IMR-90 (cell line): ENCODE measurements around the gene CASTOR1.

ENCODE experiments used
- CEBPB ChIP-seq: IDR thresholded peaks from 2 replicates; pipeline ENCODE4 v1.6.1; 2012; ENCODE audit warnings: low read depth, low read length, improper control_type of control experiment
- CHD1 ChIP-seq: IDR thresholded peaks from 2 replicates; pipeline ENCODE4 v1.6.1; 2012; ENCODE audit warnings: low read depth, low read length, improper control_type of control experiment
- CTCF ChIP-seq: conservative IDR thresholded peaks from 2 replicates; pipeline ENCODE4 v1.5.1; 2012; ENCODE audit warnings: mild to moderate bottlenecking, low read depth, low read length, improper control_type of control experiment
- FOS ChIP-seq: fragments of 150-350 bp; IDR thresholded peaks from 2 replicates; pipeline ENCODE4 v1.6.1; 2016; ENCODE audit warnings: low read depth, low read length
- MAFK ChIP-seq: IDR thresholded peaks from 2 replicates; pipeline ENCODE4 v1.6.1; 2012; ENCODE audit warnings: low read depth, low read length, improper control_type of control experiment
- MAZ ChIP-seq: IDR thresholded peaks from 2 replicates; pipeline ENCODE4 v1.6.1; 2012; ENCODE audit warnings: low read depth, mild to moderate bottlenecking, low read length, improper control_type of control experiment, moderate library complexity, borderline replicate concordance
- MXI1 ChIP-seq: IDR thresholded peaks from 2 replicates; pipeline ENCODE4 v1.6.1; 2012; ENCODE audit warnings: low read depth, mild to moderate bottlenecking, low read length, moderate library complexity, borderline replicate concordance
- POLR2A ChIP-seq: IDR thresholded peaks from 2 replicates; pipeline ENCODE4 v1.6.1; 2012; ENCODE audit warnings: mild to moderate bottlenecking, low read depth, low read length
- RAD21 ChIP-seq: IDR thresholded peaks from 2 replicates; pipeline ENCODE4 v1.6.1; 2012; ENCODE audit warnings: low read length, improper control_type of control experiment
- RCOR1 ChIP-seq: IDR thresholded peaks from 2 replicates; pipeline ENCODE4 v1.6.1; 2012; ENCODE audit warnings: mild to moderate bottlenecking, low read length, improper control_type of control experiment; ENCODE audit not compliant: insufficient replicate concordance
- RFX5 ChIP-seq: IDR thresholded peaks from 2 replicates; pipeline ENCODE4 v1.8.0; 2012; ENCODE audit warnings: low read depth, mild to moderate bottlenecking, low read length, moderate library complexity
- SMC3 ChIP-seq: fragments of 150-350 bp; IDR thresholded peaks from 2 replicates; pipeline ENCODE4 v1.6.1; 2016; ENCODE audit warnings: low read depth, mild to moderate bottlenecking, antibody characterized with exemption, low read length, moderate library complexity
- TF ChIP-seq, protein P1 (sequence below): fragments of 150-350 bp; IDR thresholded peaks from 2 replicates; pipeline ENCODE4 v1.6.1; 2017; ENCODE audit warnings: mild to moderate bottlenecking, antibody characterized with exemption, low read length, low read depth
- TF ChIP-seq, protein P2 (sequence below): fragments of 150-350 bp; IDR thresholded peaks from 2 replicates; pipeline ENCODE4 v1.6.1; 2016; ENCODE audit warnings: low read depth, mild to moderate bottlenecking, low read length, moderate library complexity, borderline replicate concordance

DNA sequence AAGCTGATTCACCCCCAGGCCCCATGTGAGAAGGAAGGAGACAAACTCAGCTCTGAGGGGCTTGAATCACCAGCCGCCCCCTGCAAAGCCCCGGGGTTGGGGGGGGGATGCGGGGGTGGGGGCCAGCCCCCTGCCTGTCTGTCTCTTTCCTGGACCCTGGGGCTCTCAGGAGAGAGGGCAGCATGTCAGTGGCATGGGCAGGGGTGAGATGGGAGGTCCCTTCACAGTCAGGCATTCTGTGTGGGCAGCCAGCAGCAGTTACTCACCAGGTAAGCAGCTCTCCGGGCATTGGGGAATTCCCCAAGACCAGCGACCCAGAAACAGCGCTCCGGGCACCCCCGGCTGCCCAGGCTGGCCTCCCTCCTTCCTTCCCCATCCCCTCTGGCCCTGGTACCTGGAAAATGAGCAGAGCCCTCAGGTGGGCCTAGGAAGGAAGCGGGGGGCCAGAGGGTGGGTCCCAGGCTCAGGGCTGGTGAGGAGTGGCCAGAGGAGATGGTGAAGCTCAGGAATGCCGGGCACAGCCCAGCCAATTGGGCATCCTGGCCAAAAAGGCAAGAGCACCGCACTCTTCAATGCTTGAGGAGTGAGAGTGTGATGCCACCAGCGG lies 38.5 kb downstream of the CASTOR1 start:
- TF ChIP-seq RAD21 (no peak; the same call in 1 of the 2 replicates), POLR2A (no peak), CTCF (no peak), MXI1 (peak; percentile 26; the same call in 1 of the 2 replicates), MAFK (no peak), RCOR1 (no peak), SMC3 (no peak), CEBPB (no peak), FOS (peak; percentile 51), CHD1 (no peak; the same call in 1 of the 2 replicates), RFX5 (no peak), MAZ (peak; percentile 24)
- TF ChIP-seq, protein P1, sequence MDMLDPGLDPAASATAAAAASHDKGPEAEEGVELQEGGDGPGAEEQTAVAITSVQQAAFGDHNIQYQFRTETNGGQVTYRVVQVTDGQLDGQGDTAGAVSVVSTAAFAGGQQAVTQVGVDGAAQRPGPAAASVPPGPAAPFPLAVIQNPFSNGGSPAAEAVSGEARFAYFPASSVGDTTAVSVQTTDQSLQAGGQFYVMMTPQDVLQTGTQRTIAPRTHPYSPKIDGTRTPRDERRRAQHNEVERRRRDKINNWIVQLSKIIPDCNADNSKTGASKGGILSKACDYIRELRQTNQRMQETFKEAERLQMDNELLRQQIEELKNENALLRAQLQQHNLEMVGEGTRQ: 0 out of 2 replicates have a peak, but pooled peaks have one; percentile 17
- TF ChIP-seq, protein P2, sequence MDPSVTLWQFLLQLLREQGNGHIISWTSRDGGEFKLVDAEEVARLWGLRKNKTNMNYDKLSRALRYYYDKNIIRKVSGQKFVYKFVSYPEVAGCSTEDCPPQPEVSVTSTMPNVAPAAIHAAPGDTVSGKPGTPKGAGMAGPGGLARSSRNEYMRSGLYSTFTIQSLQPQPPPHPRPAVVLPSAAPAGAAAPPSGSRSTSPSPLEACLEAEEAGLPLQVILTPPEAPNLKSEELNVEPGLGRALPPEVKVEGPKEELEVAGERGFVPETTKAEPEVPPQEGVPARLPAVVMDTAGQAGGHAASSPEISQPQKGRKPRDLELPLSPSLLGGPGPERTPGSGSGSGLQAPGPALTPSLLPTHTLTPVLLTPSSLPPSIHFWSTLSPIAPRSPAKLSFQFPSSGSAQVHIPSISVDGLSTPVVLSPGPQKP: no peak
